HepG2 (cell line): Measurements from ENCODE around the gene C11orf86. TPM values are rescaled to one million over a fixed set of nuclear protein-coding genes. Genes with fewer than 3 reads are reported as not detected.

Source experiments
- CREM ChIP-seq, 2 experiments: sonication (generic) in 1 of 2; formaldehyde crosslinking in 1 of 2; IDR thresholded peaks; 2 replicates each; pipeline versions ENCODE4 v1.4.0 to v1.6.1; 2016 to 2020; ENCODE audit warnings: antibody characterized with exemption in 1 of 2, mild to moderate bottlenecking in 1 of 2, missing genetic modification reagents in 1 of 2
- HNRNPK ChIP-seq: fragments of 200-400 bp; formaldehyde crosslinking; IDR thresholded peaks from 2 replicates; pipeline ENCODE4 v1.6.1; 2018; ENCODE audit warnings: low read length, low read depth, moderate library complexity, mild to moderate bottlenecking; ENCODE audit not compliant: poor library complexity, severe bottlenecking
- KDM4B ChIP-seq: sonication (generic); formaldehyde crosslinking; IDR thresholded peaks from 2 replicates; pipeline ENCODE4 v1.4.0; 2020; ENCODE audit warnings: missing genetic modification reagents
- KMT2A ChIP-seq: sonication (generic); formaldehyde crosslinking; IDR thresholded peaks from 2 replicates; pipeline ENCODE4 v1.4.0; 2020; ENCODE audit warnings: missing genetic modification reagents
- MIER3 ChIP-seq: IDR thresholded peaks from 2 replicates; pipeline ENCODE4 v1.6.1; 2016; ENCODE audit warnings: missing compliant biosample characterization, borderline replicate concordance
- MXD3 ChIP-seq: IDR thresholded peaks from 2 replicates; pipeline ENCODE4 v1.6.1; 2016; ENCODE audit warnings: mild to moderate bottlenecking, missing biosample characterization, missing genetic modification reagents
- NFE2 ChIP-seq: sonication (generic); formaldehyde crosslinking; IDR thresholded peaks from 2 replicates; pipeline ENCODE4 v1.4.0; 2020; ENCODE audit warnings: missing genetic modification reagents
- PHF8 ChIP-seq: sonication (generic); formaldehyde crosslinking; IDR thresholded peaks from 2 replicates; pipeline ENCODE4 v1.5.0; 2020; ENCODE audit warnings: missing genetic modification reagents
- POLR2G ChIP-seq: fragments of 200-400 bp; formaldehyde crosslinking; IDR thresholded peaks from 2 replicates; pipeline ENCODE4 v1.6.1; 2018; ENCODE audit warnings: mild to moderate bottlenecking, low read depth, low read length, moderate library complexity
- PRDM4 ChIP-seq: sonication (generic); formaldehyde crosslinking; IDR thresholded peaks from 2 replicates; pipeline ENCODE4 v1.9.0; 2021; ENCODE audit warnings: missing genetic modification reagents, borderline replicate concordance
- RBM22 ChIP-seq: fragments of 200-400 bp; formaldehyde crosslinking; optimal IDR thresholded peaks from 2 replicates; pipeline ENCODE3; 2017; ENCODE audit warnings: mild to moderate bottlenecking, low read length, moderate library complexity
- SNAI1 ChIP-seq: sonication (generic); formaldehyde crosslinking; IDR thresholded peaks from 2 replicates; pipeline ENCODE4 v1.5.0; 2020; ENCODE audit warnings: mild to moderate bottlenecking, missing genetic modification reagents, borderline replicate concordance
- STAG1 ChIP-seq: sonication (generic); formaldehyde crosslinking; IDR thresholded peaks from 2 replicates; pipeline ENCODE4 v1.4.0; 2020; ENCODE audit warnings: missing genetic modification reagents
- SYNCRIP ChIP-seq: fragments of 200-400 bp; formaldehyde crosslinking; IDR thresholded peaks from 2 replicates; pipeline ENCODE4 v1.6.1; 2018; ENCODE audit warnings: mild to moderate bottlenecking, low read depth, low read length; ENCODE audit not compliant: insufficient read depth
- TSC22D2 ChIP-seq: sonication (generic); formaldehyde crosslinking; IDR thresholded peaks from 2 replicates; pipeline ENCODE4 v1.5.1; 2020; ENCODE audit warnings: missing genetic modification reagents, mild to moderate bottlenecking, borderline replicate concordance
- YY1 ChIP-seq: IDR thresholded peaks from 2 replicates; pipeline ENCODE4 v1.6.1; 2011; ENCODE audit warnings: low read length, low read depth, moderate library complexity, mild to moderate bottlenecking; ENCODE audit not compliant: insufficient read depth, insufficient replicate concordance
- ZNF17 ChIP-seq: sonication (generic); formaldehyde crosslinking; IDR thresholded peaks from 2 replicates; pipeline ENCODE4 v1.5.0; 2020; ENCODE audit warnings: mild to moderate bottlenecking, missing genetic modification reagents
- ZNF18 ChIP-seq: sonication (generic); formaldehyde crosslinking; IDR thresholded peaks from 2 replicates; pipeline ENCODE4 v1.8.0; 2022; ENCODE audit warnings: mild to moderate bottlenecking, missing genetic modification reagents; ENCODE audit not compliant: insufficient replicate concordance
- ZNF550 ChIP-seq: sonication (generic); formaldehyde crosslinking; IDR thresholded peaks from 2 replicates; pipeline ENCODE4 v1.4.0; 2020; ENCODE audit warnings: mild to moderate bottlenecking, missing genetic modification reagents, borderline replicate concordance
- ZNF570 ChIP-seq: sonication (generic); formaldehyde crosslinking; IDR thresholded peaks from 2 replicates; pipeline ENCODE4 v1.4.0; 2020; ENCODE audit warnings: mild to moderate bottlenecking, missing genetic modification reagents, borderline replicate concordance
- ZNF766 ChIP-seq: sonication (generic); formaldehyde crosslinking; IDR thresholded peaks from 2 replicates; pipeline ENCODE4 v1.5.0; 2020; ENCODE audit warnings: missing genetic modification reagents, borderline replicate concordance
- ZNF841 ChIP-seq: sonication (generic); formaldehyde crosslinking; IDR thresholded peaks from 2 replicates; pipeline ENCODE4 v1.8.1; 2023; ENCODE audit warnings: missing genetic modification reagents, borderline replicate concordance
- ZSCAN25 ChIP-seq: sonication (generic); formaldehyde crosslinking; IDR thresholded peaks from 2 replicates; pipeline ENCODE4 v1.8.0; 2022; ENCODE audit warnings: mild to moderate bottlenecking, missing genetic modification reagents
- polyA plus RNA-seq, 8 experiments: library from polyadenylated mRNA; depleted of rRNA in 3 of 8; stranded (reverse) in 7 of 8; unstranded in 1 of 8; fragments of >200 nt; fragmentation: Illumina TruSeq in 4 of 8; extraction: Trizol in 4 of 8; gene quantifications; 2 replicates each; pipeline versions ENCODE4 v1.2.1 to v1.2.3, GENCODE V29; 2011 to 2016; ENCODE audit warnings: low read depth in 4 of 8, missing spikeins in 1 of 8, mixed read lengths in 1 of 8; ENCODE audit not compliant: insufficient read depth in 1 of 8
- total RNA-seq, 5 experiments: library from RNA; depleted of rRNA; stranded (reverse); fragments of >200 nt; fragmentation: Illumina TruSeq; extraction: Trizol; gene quantifications; 2 replicates each; pipeline ENCODE4 v1.2.3, GENCODE V29; 2016; ENCODE audit warnings: low read depth in 1 of 5

C11orf86 gene
- total and polyA plus RNA-seq, 2 of the 13 experiments (the other 11 are each of a cell fraction or from before 2014, with no cell fraction given): 0.11 to 0.18 TPM

DNA sequence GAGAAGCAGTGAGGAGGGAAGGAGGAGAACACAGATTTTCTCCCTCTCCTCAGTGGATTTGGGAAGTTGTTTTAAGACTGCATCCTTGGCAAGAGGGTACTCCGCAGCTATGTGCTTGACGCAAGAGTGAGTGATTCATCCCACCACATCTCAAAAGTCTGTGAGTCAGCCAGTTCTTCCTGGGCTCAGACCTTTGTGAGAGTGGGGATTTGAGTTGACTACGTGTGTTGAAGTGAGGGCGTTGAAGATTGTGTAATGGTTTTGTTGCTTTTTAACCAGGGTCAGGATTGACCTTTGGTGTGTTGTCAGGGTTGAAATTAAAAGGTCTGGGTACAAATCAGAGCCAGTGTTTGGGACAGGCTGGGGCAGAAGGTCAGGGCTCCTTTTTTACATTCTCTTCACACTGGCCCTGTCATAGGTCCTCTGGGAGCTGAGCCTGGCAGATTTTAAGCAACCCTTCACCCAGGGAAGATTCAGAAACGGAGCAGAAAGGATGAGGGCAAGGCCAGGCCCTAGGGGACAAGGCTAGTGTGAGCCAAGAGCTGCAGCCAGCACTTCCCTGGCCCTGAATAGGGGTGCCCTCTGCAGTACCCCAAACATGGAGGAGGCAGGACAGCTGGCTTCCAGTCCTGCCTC is 4.2 kb upstream of the C11orf86 start (continued):
- TF ChIP-seq HNRNPK (no peak), KMT2A (CRISPR knock-in tag) (peak; percentile 59; the same call in 1 of the 2 replicates), ZNF550 (no peak), ZNF841 (CRISPR knock-in tag) (no peak), NFE2 (CRISPR knock-in tag) (no peak), YY1 (no peak), MIER3 (CRISPR knock-in tag) (peak; percentile 71; the same call in 1 of the 2 replicates), ZNF18 (peak; percentile 86), KDM4B (CRISPR knock-in tag) (0 out of 2 replicates have a peak, but pooled peaks have one; percentile 35), RBM22 (no peak), SNAI1 (CRISPR knock-in tag) (no peak; the same call in 1 of the 2 replicates), CREM (IDR thresholded peaks at IDR 0.05) (peak; percentile 81), CREM (CRISPR knock-in tag; IDR thresholded peaks at IDR 0.05) (no peak), ZSCAN25 (CRISPR knock-in tag) (no peak), TSC22D2 (CRISPR knock-in tag) (no peak), PRDM4 (CRISPR knock-in tag) (no peak), PHF8 (0 out of 2 replicates have a peak, but pooled peaks have one; percentile 24), SYNCRIP (no peak), MXD3 (no peak), ZNF766 (CRISPR knock-in tag) (no peak), ZNF17 (CRISPR knock-in tag) (no peak), ZNF570 (no peak), STAG1 (CRISPR knock-in tag) (peak; percentile 37; the same call in 1 of the 2 replicates), POLR2G (no peak)
